IMR-90 (cell line): ENCODE results near the gene PSMD12.

Experiments used
- BHLHE40 ChIP-seq: fragments of 150-350 bp; IDR thresholded peaks from 2 replicates; pipeline ENCODE4 v1.6.1; 2016; ENCODE audit warnings: mild to moderate bottlenecking, low read depth, low read length
- CEBPB ChIP-seq: IDR thresholded peaks from 2 replicates; pipeline ENCODE4 v1.6.1; 2012; ENCODE audit warnings: low read depth, low read length, improper control_type of control experiment
- MAFK ChIP-seq: IDR thresholded peaks from 2 replicates; pipeline ENCODE4 v1.6.1; 2012; ENCODE audit warnings: low read depth, low read length, improper control_type of control experiment
- MAZ ChIP-seq: IDR thresholded peaks from 2 replicates; pipeline ENCODE4 v1.6.1; 2012; ENCODE audit warnings: low read depth, mild to moderate bottlenecking, low read length, improper control_type of control experiment, moderate library complexity, borderline replicate concordance
- NFE2L2 ChIP-seq: fragments of 150-350 bp; IDR thresholded peaks from 2 replicates; pipeline ENCODE4 v1.6.1; 2016; ENCODE audit warnings: low read depth, mild to moderate bottlenecking, low read length
- POLR2A ChIP-seq: IDR thresholded peaks from 2 replicates; pipeline ENCODE4 v1.6.1; 2012; ENCODE audit warnings: mild to moderate bottlenecking, low read depth, low read length
- RAD21 ChIP-seq: IDR thresholded peaks from 2 replicates; pipeline ENCODE4 v1.6.1; 2012; ENCODE audit warnings: low read length, improper control_type of control experiment
- RCOR1 ChIP-seq: IDR thresholded peaks from 2 replicates; pipeline ENCODE4 v1.6.1; 2012; ENCODE audit warnings: mild to moderate bottlenecking, low read length, improper control_type of control experiment; ENCODE audit not compliant: insufficient replicate concordance
- SMC3 ChIP-seq: fragments of 150-350 bp; IDR thresholded peaks from 2 replicates; pipeline ENCODE4 v1.6.1; 2016; ENCODE audit warnings: low read depth, mild to moderate bottlenecking, antibody characterized with exemption, low read length, moderate library complexity
- USF2 ChIP-seq: fragments of 150-350 bp; IDR thresholded peaks from 2 replicates; pipeline ENCODE4 v1.6.1; 2017; ENCODE audit warnings: mild to moderate bottlenecking, antibody characterized with exemption, low read length, low read depth
- TF ChIP-seq, protein P1 (sequence below): conservative IDR thresholded peaks from 2 replicates; pipeline ENCODE4 v1.5.1; 2012; ENCODE audit warnings: mild to moderate bottlenecking, low read depth, low read length, improper control_type of control experiment

GRCh38 chr17:67414130-67414529 lies 47.8 kb upstream of the PSMD12 start:
- TF ChIP-seq, protein P1, sequence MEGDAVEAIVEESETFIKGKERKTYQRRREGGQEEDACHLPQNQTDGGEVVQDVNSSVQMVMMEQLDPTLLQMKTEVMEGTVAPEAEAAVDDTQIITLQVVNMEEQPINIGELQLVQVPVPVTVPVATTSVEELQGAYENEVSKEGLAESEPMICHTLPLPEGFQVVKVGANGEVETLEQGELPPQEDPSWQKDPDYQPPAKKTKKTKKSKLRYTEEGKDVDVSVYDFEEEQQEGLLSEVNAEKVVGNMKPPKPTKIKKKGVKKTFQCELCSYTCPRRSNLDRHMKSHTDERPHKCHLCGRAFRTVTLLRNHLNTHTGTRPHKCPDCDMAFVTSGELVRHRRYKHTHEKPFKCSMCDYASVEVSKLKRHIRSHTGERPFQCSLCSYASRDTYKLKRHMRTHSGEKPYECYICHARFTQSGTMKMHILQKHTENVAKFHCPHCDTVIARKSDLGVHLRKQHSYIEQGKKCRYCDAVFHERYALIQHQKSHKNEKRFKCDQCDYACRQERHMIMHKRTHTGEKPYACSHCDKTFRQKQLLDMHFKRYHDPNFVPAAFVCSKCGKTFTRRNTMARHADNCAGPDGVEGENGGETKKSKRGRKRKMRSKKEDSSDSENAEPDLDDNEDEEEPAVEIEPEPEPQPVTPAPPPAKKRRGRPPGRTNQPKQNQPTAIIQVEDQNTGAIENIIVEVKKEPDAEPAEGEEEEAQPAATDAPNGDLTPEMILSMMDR, result no peak
- no peak for TF ChIP-seq MAZ
- no peak for TF ChIP-seq BHLHE40
- TF ChIP-seq RCOR1, result no peak
- no peak for TF ChIP-seq CEBPB
- no peak for TF ChIP-seq USF2
- TF ChIP-seq MAFK, result no peak
- no peak for TF ChIP-seq POLR2A
- no peak for TF ChIP-seq SMC3
- TF ChIP-seq NFE2L2, result no peak
- no peak for TF ChIP-seq RAD21
